GM21786 (cell line): ENCODE data around the gene RNASEH2C.
"Not testable (repeated sequence)": the region's sequence is repeated elsewhere in the genome, so short reads cannot be mapped to it uniquely, and the experiment has no call there.

Experiments
- ATAC-seq: cut with Tn5 transposase; IDR thresholded peaks from one replicate; pipeline ENCODE4 v1.9.1; 2021; ENCODE audit not compliant: unreplicated experiment

RNASEH2C gene

DNA sequence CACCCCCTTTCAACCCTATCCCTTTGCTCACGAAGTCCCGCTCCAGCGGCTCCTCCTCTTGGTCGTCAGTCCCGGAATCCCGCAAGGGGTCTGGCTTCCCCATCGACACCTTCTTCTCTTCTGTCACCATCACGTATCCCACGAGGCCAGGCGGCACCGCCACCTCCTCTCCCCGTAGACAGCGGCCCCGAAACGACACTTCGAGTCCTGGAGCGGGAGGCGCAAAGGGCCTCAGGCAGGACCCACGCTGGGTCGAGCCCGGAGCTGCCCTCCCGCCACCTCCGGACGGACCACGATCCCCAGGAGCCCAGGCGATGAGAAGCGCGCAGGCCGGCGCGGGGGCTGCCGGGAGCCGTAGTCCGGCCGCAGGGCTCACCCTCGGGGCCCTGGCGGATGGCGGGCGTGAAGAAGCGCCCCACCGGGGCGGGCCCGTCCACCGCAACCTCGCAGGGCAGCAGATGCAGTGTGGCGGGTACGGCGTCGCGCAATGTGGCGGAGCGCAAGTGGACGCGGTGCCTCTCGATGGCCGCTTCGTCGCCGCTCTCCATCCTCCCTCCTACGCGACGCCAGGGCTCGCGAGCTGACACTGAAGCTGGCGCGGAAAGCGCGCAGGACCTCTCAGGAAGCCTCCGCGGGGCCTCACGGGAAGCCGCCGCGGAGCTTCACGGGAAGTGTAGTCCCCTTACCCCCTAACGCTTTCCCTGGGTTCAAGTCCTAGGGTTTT, at the start of gene RNASEH2C:
RNASEH2C (minus strand) TSS at position 588 of the 724 bp plus-strand sequence; CDS start at position 548, 40 bp downstream.
- peak; percentile 83 for ATAC-seq

DNA sequence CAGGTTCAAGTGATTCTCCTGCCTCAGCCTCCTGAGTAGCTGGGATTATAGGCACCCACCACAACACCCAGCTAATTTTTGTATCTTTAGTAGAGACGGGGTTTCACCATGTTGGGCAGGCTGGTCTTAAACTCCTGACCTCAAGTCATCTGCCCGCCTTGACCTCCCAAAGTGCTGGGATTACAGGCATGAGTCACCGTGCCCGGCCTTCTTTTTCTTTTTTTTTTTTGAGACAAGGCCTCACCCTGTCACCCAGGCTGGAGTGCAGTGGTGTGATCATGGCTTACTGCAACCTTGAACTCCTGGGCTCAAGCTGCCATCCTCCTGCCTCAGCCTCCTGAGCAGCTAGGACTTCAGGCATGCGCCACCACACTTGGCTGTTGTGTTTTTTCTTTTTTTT, 47.2 kb upstream of the RNASEH2C start:
- ATAC-seq, result not testable (repeated sequence)

DNA sequence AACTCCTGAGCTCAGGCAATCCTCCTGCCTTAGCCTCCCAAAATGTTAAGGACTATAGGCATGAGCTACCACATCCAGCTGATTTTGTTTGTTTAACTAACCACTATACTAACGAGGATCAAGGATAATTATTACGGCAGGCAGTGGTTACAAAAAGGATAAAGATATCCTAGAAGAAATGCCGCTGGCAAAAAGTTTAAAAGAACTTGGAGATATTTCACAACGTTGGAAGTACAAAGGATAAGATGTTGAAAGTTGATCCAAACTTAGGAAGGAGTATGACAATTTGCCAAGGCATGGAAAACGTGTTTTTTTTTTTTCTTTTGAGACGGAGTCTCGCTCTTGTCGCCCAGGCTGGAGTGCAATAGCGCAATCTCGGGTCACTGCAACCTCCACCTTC, 46.8 kb upstream of the RNASEH2C start:
- no peak for ATAC-seq

DNA sequence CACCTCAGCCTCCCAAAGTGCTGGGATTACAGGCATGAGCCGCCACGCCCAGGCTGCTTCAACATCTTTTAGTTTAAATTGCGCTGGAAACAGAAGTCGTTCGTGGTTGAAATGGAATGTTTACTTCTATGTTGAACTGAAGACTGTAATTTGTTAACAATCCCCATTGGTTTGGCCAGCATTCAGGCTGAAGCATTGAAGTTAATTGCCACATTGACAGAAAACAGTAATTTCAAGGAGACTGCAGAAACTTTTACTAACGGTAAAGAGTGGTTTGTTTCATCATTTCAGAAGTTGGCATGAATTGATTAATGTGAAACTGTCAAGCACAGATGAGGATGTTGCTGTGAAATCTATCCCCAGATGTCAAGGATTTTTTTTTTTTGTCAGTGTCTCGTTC, 45.9 kb upstream of the RNASEH2C start:
- no peak for ATAC-seq

DNA sequence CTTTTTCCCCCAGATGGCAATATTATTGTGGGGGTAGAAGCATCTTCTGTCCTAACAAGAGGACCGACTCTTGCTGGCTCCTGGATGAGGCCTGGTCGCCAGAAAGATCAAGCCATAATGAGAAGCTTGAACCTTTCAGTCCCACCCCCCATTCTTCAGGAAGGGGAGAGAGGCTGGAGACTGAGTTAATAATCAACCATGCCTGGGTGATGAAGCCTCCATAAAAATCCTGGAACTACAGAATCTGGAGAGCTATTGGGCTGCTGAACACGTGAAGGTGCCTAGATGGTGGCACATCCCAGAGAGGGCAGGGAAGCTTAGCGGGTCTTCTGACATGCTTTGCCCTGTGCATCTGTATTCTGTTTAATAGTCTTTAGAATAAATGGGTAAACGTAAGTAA, 43.8 kb upstream of the RNASEH2C start:
- ATAC-seq, result no peak

DNA sequence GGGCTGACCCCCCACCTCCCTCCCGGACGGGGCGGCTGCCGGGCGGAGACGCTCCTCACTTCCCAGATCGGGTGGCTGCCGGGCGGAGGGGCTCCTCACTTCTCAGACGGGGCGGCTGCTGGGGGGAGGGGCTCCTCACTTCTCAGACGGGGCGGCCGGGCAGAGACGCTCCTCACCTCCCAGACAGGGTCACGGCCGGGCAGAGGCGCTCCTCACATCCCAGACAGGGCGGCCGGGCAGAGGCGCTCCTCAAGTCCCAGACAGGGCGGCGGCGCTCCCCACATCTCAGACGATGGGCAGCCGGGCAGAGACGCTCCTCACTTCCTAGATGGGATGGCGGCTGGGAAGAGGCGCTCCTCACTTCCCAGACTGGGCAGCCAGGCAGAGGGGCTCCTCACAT, 42.2 kb upstream of the RNASEH2C start:
- not testable (repeated sequence) for ATAC-seq

DNA sequence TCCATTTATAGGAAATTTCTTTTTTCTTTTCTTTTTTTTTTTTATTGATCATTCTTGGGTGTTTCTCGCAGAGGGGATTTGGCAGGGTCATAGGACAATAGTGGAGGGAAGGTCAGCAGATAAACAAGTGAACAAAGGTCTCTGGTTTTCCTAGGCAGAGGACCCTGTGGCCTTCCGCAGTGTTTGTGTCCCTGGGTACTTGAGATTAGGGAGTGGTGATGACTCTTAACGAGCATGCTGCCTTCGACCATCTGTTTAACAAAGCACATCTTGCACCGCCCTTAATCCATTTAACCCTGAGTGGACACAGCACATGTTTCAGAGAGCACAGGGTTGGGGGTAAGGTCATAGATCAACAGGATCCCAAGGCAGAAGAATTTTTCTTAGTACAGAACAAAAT, 41.6 kb upstream of the RNASEH2C start:
- ATAC-seq, result not testable (repeated sequence)

DNA sequence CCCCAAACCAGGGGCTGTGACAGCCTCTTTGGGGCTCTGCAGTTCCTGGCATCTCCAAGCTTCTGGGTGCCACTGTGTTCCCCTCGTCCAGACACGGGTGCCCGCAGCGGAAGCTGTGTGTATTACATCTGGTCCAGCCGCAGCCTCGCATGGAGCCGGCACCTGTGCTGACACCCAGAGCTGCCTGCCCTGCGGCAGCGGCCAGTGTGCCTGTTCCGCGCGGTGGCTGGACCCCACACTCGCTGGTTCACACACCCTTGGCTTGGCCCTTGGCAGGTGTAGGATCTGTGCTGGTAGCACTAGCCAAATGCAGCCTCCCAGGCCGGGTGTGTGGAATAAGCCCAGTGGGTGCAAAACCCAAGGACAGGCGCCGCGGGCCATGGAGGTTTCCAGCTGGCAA, 24.5 kb upstream of the RNASEH2C start:
- no peak for ATAC-seq

DNA sequence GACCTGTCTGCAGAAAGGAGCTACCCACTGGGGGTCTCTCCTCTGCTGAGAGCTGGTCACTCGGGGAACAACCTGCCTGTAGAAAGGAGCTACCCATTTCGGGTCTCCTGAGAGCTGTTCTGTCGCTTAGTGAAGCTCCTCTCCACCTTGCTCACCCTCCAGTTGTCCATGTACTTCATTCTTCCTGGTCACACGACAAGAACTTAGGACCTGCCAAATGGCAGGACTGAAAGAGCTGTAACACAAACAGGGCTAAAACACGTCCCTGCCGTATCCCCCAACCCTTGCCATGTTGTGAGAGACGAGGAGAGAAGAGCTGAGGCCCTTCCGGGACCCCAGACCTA, 24.1 kb upstream of the RNASEH2C start:
- no peak for ATAC-seq

DNA sequence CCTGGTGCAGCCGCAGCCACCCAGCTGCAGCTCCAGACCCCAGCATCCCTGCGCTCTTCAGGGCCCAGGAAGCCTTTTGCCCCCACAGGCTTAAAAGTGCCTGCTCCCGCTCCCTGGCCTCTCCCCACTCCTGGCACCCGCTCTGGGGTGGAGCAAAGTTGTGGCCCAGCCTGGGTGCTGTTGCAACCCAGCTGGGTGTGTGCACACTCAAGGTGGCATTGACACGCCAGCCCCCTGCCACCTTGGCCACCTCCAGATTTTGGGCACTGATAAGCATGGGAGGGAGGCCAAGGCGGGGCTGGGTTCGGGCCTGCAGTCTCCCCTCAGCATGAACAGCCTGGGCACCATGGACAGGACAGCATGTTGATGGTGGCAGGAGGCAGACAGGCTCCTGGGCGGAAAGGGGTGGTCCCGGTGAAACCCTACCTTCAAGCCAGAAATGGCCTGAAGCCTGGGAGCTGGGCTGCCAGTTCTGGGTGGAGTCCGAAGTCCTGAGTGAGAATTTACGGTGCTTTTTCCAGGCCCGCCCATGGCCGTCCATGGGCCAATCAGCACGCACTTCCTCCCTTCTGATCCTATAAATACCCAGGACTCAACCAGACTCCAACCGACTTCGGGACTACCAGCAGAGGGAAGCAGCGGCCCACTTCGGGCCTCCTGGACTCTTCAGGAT, 23.6 kb upstream of the RNASEH2C start:
- no peak for ATAC-seq

DNA sequence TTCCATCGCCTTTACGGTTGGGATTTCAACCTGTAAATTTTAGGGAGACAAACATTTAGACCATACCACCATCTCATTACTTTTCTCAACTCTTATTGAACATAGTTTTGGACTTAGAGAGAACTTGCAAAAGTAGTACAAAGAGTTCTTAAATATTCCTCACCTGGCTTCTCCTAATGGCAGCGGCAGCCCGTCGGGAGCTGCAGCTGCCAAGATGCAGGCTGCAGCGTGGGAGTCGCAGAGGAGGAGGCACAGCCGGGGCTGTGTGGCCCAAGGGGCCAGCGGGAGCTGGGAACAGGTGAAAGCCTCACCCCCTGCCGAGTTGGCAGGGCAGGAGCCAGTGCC, 23.1 kb upstream of the RNASEH2C start:
- no peak for ATAC-seq

DNA sequence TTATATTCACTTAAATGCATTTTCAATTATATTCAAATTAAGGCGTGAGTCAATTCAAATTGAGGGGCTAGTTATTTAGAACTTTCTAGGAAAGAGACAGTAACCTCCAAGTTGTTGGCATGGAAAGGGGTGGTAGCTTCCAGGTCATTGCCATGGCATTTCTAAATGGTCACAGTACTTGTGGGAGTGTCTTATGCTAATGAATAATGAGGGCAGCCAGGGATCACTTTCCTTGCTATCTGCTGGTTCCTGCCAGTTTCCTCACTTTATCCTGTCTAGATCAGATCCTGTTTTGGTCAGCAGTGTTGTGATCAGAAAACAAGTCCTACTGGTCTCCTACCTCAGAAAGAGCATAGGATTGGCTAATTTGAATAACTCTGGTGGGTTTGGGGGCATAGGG, 21.8 kb upstream of the RNASEH2C start:
- no peak for ATAC-seq

DNA sequence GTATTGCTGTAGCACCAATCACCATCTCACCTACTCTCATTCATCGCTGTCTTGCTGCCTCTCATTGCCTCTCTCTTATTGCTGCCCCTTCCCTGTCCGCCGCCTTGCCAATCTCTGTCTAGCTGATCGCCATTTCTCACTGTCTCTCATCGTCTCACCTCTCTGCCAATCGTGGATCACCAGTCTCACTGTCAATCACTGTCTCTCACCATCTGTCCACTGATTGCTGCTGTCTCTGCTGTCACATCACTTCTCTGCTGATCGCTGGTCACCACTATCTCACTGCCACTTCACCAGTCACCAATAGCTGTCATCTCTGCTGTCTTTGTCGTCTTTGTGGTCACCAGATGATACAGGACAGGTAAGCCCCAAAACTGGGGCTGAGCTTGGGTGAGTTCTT, 20.6 kb upstream of the RNASEH2C start:
- no peak for ATAC-seq

DNA sequence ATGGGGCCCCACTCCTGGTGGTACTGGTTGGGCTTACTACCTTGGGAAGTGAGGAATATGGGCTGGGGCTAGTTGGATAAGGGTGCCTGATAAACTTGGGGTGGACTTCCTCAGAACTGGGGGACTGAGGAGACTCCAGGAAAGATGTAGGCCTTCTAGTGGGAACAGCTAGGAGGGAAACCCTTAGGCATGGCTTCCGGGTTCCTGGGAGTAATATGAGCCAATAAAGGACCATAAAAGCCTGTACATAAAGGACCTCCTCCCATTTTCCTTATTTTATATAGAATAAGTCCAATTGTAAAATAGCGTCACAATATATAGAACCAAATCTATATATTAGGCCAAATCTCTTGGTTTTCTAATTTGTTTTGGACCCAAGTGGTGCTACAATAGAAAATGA, 18.4 kb upstream of the RNASEH2C start:
- ATAC-seq, result no peak

DNA sequence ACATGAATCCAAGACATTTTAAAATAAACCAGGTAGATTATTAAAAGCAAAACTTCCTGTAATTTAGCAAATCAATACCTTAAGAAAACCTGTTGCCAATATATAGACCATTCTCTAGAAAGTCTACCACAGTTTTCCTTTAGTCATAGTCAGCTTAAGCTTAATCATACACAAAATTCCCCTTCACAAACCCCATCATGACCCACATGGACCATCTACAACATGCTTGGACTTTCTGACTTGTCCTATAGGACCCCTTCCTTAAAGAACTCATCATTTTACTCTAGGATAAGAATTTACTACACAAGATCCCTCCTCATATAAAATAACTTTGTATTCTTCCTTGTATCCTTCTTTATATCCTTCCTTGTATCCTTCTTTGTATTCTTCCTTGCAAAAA, 16.2 kb upstream of the RNASEH2C start:
- ATAC-seq, result no peak

DNA sequence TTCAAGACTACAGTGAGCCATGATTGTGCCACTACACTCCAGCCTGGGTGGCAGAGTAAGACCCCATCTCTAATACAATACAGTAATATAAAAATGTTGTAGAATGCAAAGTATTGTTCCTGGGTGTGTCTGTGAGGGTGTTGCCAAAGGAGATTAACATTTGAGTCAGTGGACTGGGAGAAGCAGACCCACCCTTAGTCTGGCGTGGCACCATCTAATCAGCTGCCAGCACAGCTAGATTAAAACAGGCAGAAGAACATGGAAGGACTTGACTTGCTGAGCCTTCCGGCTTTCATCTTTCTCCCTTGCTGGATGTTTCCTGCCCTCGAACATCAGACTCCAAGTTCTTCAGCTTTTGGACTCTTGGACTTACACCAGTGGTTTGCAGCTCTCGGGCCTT, 14.5 kb upstream of the RNASEH2C start:
- not testable (repeated sequence) for ATAC-seq

DNA sequence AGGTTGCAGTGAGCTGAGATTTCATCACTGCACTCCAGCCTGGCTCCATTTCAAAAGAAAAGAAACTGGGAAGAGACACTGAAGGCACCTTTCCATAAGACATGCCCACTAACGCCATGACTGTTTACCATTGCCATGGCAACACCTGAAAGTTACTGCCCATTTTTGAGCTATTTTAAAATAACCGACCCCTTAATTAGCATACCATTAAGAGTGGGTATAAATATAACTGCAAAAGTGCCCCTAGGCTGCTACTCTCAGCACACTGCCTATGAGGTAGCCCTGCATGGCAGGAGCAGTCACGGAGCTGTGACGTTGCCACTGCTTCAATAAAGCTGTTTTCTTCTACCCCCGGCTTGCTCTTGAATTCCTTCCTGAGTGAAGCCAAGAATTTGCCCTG, 9.9 kb upstream of the RNASEH2C start:
- no peak for ATAC-seq

DNA sequence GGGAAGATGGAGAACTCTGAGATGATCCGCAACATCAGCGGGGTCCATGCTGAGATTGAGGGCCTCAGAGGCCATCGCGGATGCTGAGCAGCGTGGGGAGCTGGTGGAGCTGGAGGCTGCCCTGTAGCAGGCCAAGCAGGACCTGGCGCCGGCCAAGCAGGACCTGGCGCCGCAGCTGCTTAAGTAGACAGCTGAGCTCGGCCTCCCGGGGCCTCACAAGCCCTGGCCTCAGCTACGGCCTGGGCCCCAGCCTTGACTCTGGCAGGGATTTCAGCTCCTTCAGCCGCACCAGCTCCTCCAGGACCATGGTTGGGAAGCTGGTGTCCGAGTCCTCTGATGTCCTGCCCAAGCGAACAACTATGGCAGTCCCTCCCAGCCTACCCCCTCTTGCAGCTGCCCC, 7.3 kb upstream of the RNASEH2C start:
- ATAC-seq, result no peak

DNA sequence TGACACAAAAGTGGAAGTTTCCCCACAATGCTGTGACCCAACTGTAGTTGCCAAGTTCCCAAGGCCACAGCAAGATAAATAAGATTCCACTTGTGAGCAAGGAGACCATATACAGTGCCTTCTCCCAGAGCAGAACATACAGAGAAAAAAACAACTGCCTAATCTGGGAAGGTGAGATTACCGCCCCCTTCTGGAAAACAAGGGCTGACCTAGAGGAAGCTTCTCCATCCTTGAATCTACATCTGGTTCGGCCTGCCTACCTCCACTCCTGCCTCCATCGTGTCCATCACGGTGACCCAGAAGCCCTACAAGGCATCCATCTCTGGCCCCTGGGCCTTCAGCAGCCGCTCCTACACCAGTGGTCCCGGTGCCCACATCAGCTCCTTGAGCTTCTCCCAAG, 6.1 kb upstream of the RNASEH2C start:
- no peak for ATAC-seq

DNA sequence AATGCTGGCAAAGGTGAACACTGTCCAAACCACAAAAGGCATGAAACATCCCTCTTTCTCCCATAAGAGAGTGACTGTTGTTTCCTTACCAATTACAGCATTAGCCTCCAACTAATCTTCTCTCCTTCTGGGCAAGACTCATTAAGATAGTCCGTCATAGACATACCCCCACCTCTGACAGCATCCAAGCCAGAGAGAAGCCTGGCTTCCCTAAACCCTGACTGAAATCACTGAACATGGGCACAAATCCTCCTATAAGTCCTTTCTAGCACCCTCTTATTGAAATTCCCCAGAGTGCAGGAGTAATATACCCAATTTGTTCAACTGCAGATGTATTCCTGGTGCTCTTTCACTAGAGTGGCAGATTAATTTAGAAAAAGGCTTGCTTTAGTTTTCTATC, 1.7 kb upstream of the RNASEH2C start:
- no peak for ATAC-seq

DNA sequence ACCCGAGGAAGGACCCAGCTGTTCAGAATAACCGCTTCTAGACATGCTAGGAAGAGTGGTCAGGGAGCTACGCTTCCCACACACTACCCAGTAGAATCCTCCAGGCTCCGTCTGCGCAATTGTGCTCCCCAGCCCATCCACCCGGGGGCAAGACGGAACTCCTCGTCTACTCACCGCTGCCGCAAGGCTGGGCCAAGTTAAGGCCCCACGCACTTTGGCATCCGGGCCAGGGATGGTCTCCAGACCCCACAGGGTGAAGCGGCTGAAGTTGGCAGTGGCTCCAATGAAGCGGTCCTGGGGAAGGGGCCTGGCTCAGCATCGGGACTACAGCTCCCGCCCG, 757 bp downstream of the RNASEH2C start:
- ATAC-seq, result peak; percentile 21

DNA sequence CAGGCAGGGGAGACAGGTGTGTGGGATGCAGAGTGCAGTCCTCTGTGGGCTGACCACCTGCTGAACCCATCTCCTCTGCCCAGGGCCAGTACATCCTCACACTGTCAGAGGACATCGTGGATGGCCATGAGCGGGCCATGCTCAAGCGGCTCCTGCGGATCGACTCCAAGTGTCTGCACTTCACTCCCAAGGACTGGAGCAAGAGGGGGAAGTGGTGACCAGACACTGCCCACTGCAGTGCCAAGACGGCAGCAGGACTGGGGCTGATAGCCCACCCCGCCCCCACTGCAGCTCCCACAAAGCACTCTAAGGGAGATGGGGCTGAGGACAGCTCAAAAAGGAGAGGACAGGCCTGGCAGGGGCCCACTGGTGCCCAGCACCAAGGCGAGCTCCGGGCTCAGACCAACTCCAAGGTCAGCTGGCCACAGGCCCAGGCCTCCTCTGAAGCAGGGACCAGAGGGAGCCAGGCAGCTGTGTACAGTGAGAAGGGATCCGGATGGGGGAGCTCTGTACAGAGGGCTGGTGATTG, 1.6 kb downstream of the RNASEH2C start:
- no peak for ATAC-seq

DNA sequence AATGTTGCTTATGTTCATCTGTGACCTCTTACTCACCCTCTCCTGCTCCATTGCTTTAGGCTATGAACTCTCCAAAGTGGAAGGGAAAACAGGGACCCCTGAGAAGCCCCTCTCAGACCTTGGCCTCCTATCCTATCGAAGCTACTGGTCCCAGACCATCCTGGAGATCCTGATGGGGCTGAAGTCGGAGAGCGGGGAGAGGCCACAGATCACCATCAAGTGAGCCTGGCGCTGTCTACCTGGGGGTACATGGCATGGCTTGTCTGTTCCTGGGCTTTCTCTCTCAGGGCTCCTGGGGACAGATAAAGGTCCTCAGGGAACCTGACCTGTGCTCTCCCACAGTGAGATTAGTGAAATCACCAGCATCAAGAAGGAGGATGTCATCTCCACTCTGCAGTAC, 2.1 kb downstream of the RNASEH2C start:
- no peak for ATAC-seq
